HepG2 (cell line): ENCODE data around the gene CDH22. TPM values are rescaled to one million over a fixed set of nuclear protein-coding genes. Genes with fewer than 3 reads are reported as not detected.

Source experiments
- ATAC-seq: fragments of 200-7000 bp; cut with Tn5 transposase; 3 replicates; pipeline ENCODE4 v1.9.1; 2020; ENCODE audit warnings: mild to moderate bottlenecking, moderate library complexity
- BruUV-seq: library from RNA; stranded (reverse); fragments of 400-500 nt; replicated peaks from 2 replicates; lab custom pipeline; 2021; lab: Mats Ljungman, UMichigan
- CTCF ChIA-PET: fragments of 300-600 bp; formaldehyde crosslinking; extraction: SDS; loops from one replicate; lab custom pipeline; 2021; ENCODE audit warnings: low total read pairs, inconsistent platforms, low intra/inter-chr PET ratio; lab: Yijun Ruan, JAX
- POLR2A ChIA-PET: fragments of 350-600 bp; sonication (Branson Sonifier 250); formaldehyde crosslinking; loops from one replicate; lab custom pipeline; 2020; ENCODE audit warnings: antibody characterized with exemption, inconsistent platforms; lab: Yijun Ruan, JAX
- DNase-seq: peaks from one replicate; pipeline ENCODE4 v3.0.0-alpha.2; 2015; ENCODE audit warnings: low spot score
- FAIRE-seq: peaks from 3 replicates; lab custom pipeline; 2011; peaks lifted over from hg19 to GRCh38; lab: Jason Lieb, UNC
- H2AFZ ChIP-seq: one replicate; pipeline ENCODE4 v1.6.1; 2011; ENCODE audit warnings: low read length, inconsistent platforms
- H3K27ac ChIP-seq: fragments of 300-600 bp; 3 replicates; pipeline ENCODE4 v1.8.0; 2011; ENCODE audit warnings: mixed run types, mild to moderate bottlenecking, mixed read lengths, low read length, inconsistent platforms; ENCODE audit not compliant: insufficient read depth; ENCODE audit errors: extremely low read length
- H3K27me3 ChIP-seq, 2 experiments: fragments of 200-600 bp in 1 of 2; 2 replicates in 1 of 2; 3 replicates in 1 of 2; pipeline versions ENCODE4 v1.6.0 to v1.8.0; 2011; ENCODE audit warnings: low read length in 2 of 2, mild to moderate bottlenecking in 2 of 2, moderate library complexity in 2 of 2, inconsistent platforms in 1 of 2; ENCODE audit not compliant: insufficient read depth in 2 of 2, control insufficient read depth in 1 of 2
- H3K36me3 ChIP-seq, 2 experiments: fragments of 200-600 bp in 1 of 2; replicated peaks in 1 of 2; 2 replicates in 1 of 2; 3 replicates in 1 of 2; pipeline versions ENCODE4 v1.5.1 to v1.8.0; 2011; ENCODE audit warnings: low read length in 2 of 2, inconsistent platforms in 1 of 2; ENCODE audit not compliant: insufficient read depth in 2 of 2, control insufficient read depth in 1 of 2
- H3K4me1 ChIP-seq: 2 replicates; pipeline ENCODE4 v1.5.1; 2012; ENCODE audit warnings: low read length, inconsistent platforms; ENCODE audit not compliant: insufficient read depth
- H3K4me2 ChIP-seq: 2 replicates; pipeline ENCODE4 v1.6.0; 2011; ENCODE audit warnings: low read depth, low read length, inconsistent platforms
- H3K4me3 ChIP-seq, 3 experiments: fragments of 200-600 bp in 1 of 3; sonication (generic), shearing (Covaris generic) in 1 of 3; replicated peaks in 1 of 3; 2 replicates each; pipeline ENCODE4 v1.5.1; 2011 to 2016; ENCODE audit warnings: low read length in 3 of 3, inconsistent platforms in 2 of 3, low read depth in 2 of 3, mild to moderate bottlenecking in 2 of 3, control low read depth in 1 of 3, mixed read lengths in 1 of 3; ENCODE audit not compliant: insufficient read depth in 1 of 3
- H3K79me2 ChIP-seq: one replicate; pipeline ENCODE4 v1.6.1; 2011; ENCODE audit warnings: low read length, inconsistent platforms; ENCODE audit not compliant: insufficient read depth
- H3K9ac ChIP-seq: 2 replicates; pipeline ENCODE4 v1.6.0; 2011; ENCODE audit warnings: mild to moderate bottlenecking, low read depth, low read length, inconsistent platforms; ENCODE audit not compliant: insufficient read depth
- H3K9me3 ChIP-seq: 2 replicates; pipeline ENCODE4 v1.5.1; 2012; ENCODE audit warnings: mild to moderate bottlenecking, low read length
- H4K20me1 ChIP-seq: 2 replicates; pipeline ENCODE4 v1.6.0; 2011; ENCODE audit warnings: inconsistent platforms, mild to moderate bottlenecking, low read length, moderate library complexity; ENCODE audit not compliant: insufficient read depth
- ATF7-NPFF ChIP-seq: sonication (generic); formaldehyde crosslinking; IDR thresholded peaks from 2 replicates; pipeline ENCODE4 v1.8.1; 2023; ENCODE audit warnings: mild to moderate bottlenecking, low read depth, missing genetic modification reagents, moderate library complexity
- EED ChIP-seq: sonication (generic); formaldehyde crosslinking; IDR thresholded peaks from 2 replicates; pipeline ENCODE4 v1.5.0; 2020; ENCODE audit warnings: mild to moderate bottlenecking, missing genetic modification reagents
- FOXP4 ChIP-seq: sonication (generic); formaldehyde crosslinking; IDR thresholded peaks from 2 replicates; pipeline ENCODE4 v1.4.0; 2020; ENCODE audit warnings: missing genetic modification reagents
- HOXA3 ChIP-seq: sonication (generic); formaldehyde crosslinking; IDR thresholded peaks from 2 replicates; pipeline ENCODE4 v1.5.0; 2020; ENCODE audit warnings: missing genetic modification reagents
- MAFK ChIP-seq, 2 experiments: IDR thresholded peaks in 1 of 2; conservative IDR thresholded peaks in 1 of 2; 2 replicates each; pipeline ENCODE4 v1.6.1; 2011; ENCODE audit warnings: improper control_type of control experiment in 2 of 2, low read length in 2 of 2
- NFE2L2 ChIP-seq: fragments of 150-350 bp; IDR thresholded peaks from 2 replicates; pipeline ENCODE4 v1.6.1; 2014; ENCODE audit warnings: low read length
- NR1H2 ChIP-seq: sonication (generic); formaldehyde crosslinking; IDR thresholded peaks from 2 replicates; pipeline ENCODE4 v1.8.1; 2022; ENCODE audit warnings: low read depth, missing genetic modification reagents, borderline replicate concordance
- NR2C2 ChIP-seq: sonication (generic); formaldehyde crosslinking; IDR thresholded peaks from 2 replicates; pipeline ENCODE4 v1.4.0; 2020; ENCODE audit warnings: missing genetic modification reagents, mild to moderate bottlenecking, moderate library complexity, borderline replicate concordance
- TBL1XR1 ChIP-seq: fragments of 150-350 bp; IDR thresholded peaks from 2 replicates; pipeline ENCODE4 v1.6.1; 2014; ENCODE audit warnings: borderline replicate concordance, low read length; ENCODE audit not compliant: partially characterized antibody
- ZC3H13 ChIP-seq: sonication (generic); formaldehyde crosslinking; IDR thresholded peaks from 2 replicates; pipeline ENCODE4 v1.8.1; 2023; ENCODE audit warnings: mild to moderate bottlenecking, missing genetic modification reagents, moderate library complexity
- ZNF768 ChIP-seq: sonication (generic); formaldehyde crosslinking; IDR thresholded peaks from 2 replicates; pipeline ENCODE4 v1.4.0; 2020; ENCODE audit warnings: missing genetic modification reagents
- WGBS: methylation state at CpG from one replicate; pipeline ENCODE4 v1.1.6; 2017; ENCODE audit warnings: low lambda C conversion rate; 5-methylcytosine and 5-hydroxymethylcytosine counted together
- in situ Hi-C: cut with HindIII; loops from 2 replicates; pipeline ENCODE4 v1.10.0; 2017; ENCODE audit warnings: low pct_unique_long_range_greater_than_20kb; ENCODE audit not compliant: extremely low pct_ligation_motif_present
- intact Hi-C: fragments of 100-400 bp; cut with micrococcal nuclease; formaldehyde crosslinking; loops from one replicate; pipeline ENCODE4 v1.10.0; 2022; ENCODE audit not compliant: unreplicated experiment
- polyA plus RNA-seq, 8 experiments: library from polyadenylated mRNA; depleted of rRNA in 3 of 8; stranded (reverse) in 7 of 8; unstranded in 1 of 8; fragments of >200 nt; fragmentation: Illumina TruSeq in 4 of 8; extraction: Trizol in 4 of 8; gene quantifications; 2 replicates each; pipeline versions ENCODE4 v1.2.1 to v1.2.3, GENCODE V29; 2011 to 2016; ENCODE audit warnings: low read depth in 4 of 8, missing spikeins in 1 of 8, mixed read lengths in 1 of 8; ENCODE audit not compliant: insufficient read depth in 1 of 8
- total RNA-seq, 5 experiments: library from RNA; depleted of rRNA; stranded (reverse); fragments of >200 nt; fragmentation: Illumina TruSeq; extraction: Trizol; gene quantifications; 2 replicates each; pipeline ENCODE4 v1.2.3, GENCODE V29; 2016; ENCODE audit warnings: low read depth in 1 of 5

Gene CDH22
- total and polyA plus RNA-seq, 2 of the 13 experiments (the other 11 are each of a cell fraction or from before 2014, with no cell fraction given): not detected

GRCh38 chr20:46226602-46227001 lies 81.7 kb downstream of the CDH22 start:
- Histone ChIP-seq H3K27me3 (peaks cover 4 to 30% of the 10 kb centered on the region in 2 experiments; a peak in 3 of 5 replicates), H2AFZ (no peak overlapping the region), H3K4me1 (no peaks in the 10 kb centered on the region), H3K27ac (no peak overlapping the region), H3K9ac (no peak overlapping the region), H3K9me3 (no peaks in the 10 kb centered on the region), H3K4me2 (no peak overlapping the region), H4K20me1 (peaks cover 9% of the 10 kb centered on the region; the same call in 1 of the 2 replicates), H3K79me2 (no peaks in the 10 kb centered on the region), H3K36me3 (no peaks in the 10 kb centered on the region), H3K4me3 (no peak overlapping the region)
- in situ Hi-C loops: no loop called here
- FAIRE-seq (no peak), DNase-seq (no peak), ATAC-seq (no peak)
- ChIA-PET POLR2A (no interaction called here), CTCF (no interaction called here)
- TF ChIP-seq NFE2L2: no peak
- TF ChIP-seq FOXP4 (CRISPR knock-in tag): no peak
- peak; percentile 91 for TF ChIP-seq ZNF768 (CRISPR knock-in tag)
- no TSS peak for BruUV-seq
- intact Hi-C loops: no loop called here
- 2% methylated on average over 8 of the region's 8 CpGs for WGBS

DNA sequence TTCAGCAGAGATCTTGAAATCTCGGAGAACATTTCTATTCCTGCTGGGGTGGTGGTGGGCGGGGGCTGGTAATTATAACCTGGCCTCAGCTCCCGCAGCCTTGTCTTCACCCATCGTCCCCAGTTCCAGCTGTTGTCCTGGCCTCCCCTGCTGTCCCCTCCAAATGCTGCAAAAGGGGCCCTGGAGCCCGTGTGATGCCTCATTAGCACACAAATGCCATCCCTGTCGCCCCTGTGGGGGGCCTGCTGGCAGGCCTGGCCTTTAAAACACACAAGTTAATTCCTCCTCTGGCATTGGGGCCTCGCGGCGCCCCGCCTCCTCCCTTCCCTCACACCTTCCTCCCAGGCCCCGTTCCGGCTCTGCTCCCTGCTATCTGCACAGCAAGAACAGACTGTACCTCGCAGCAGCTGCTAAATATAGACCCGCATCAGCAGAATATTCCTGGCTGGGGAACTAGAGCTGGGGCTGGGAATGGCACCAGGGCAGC lies 85.7 kb downstream of the CDH22 start:
- 12% methylated on average over 14 of the region's 14 CpGs for WGBS
- in situ Hi-C loops: no loop called here
- no peak overlapping the region for H3K27ac ChIP-seq
- intact Hi-C loops: no loop called here
- no peak overlapping the region for H3K4me3 ChIP-seq
- no peaks in the 10 kb centered on the region for H3K4me1 ChIP-seq
- H4K20me1 ChIP-seq: no peaks in the 10 kb centered on the region
- ATAC-seq (no peak), DNase-seq (no peak), FAIRE-seq (no peak)
- H3K4me2 ChIP-seq: no peak overlapping the region
- no peaks in the 10 kb centered on the region for H3K79me2 ChIP-seq
- BruUV-seq: no TSS peak
- no peak overlapping the region for H2AFZ ChIP-seq
- H3K36me3 ChIP-seq: no peaks in the 10 kb centered on the region
- CTCF ChIA-PET: no interaction called here
- H3K9me3 ChIP-seq: no peaks in the 10 kb centered on the region
- TF ChIP-seq NR2C2 (CRISPR knock-in tag) (no peak), TBL1XR1 (no peak), HOXA3 (no peak), EED (CRISPR knock-in tag) (no peak), ZC3H13 (CRISPR knock-in tag) (no peak), MAFK (conservative IDR thresholded peaks at IDR 0.05 in 1 of 2, IDR thresholded peaks at IDR 0.05 in 1 of 2; ENCODE audit: low read length in 2 of 2) (peak; percentile 39 to 61; a peak in 2 of 4 replicates), NR1H2 (CRISPR knock-in tag) (no peak), ATF7-NPFF (CRISPR knock-in tag) (no peak)
- TF ChIP-seq, all 625 proteins: peak for 1
- POLR2A ChIA-PET: no interaction called here
- Histone ChIP-seq H3K9ac (no peak overlapping the region), H3K27me3 (peaks cover 6 to 42% of the 10 kb centered on the region in 2 experiments; a peak in 3 of 5 replicates)
